ENCODE results near the gene NOL4L. TPM values are rescaled to one million over a fixed set of nuclear protein-coding genes. Genes with fewer than 3 reads are reported as not detected.

NOL4L gene
- total RNA-seq, 2 donors from 2014 or later = 9.9 to 28.5 TPM

GRCh38 chr20:32440758-32441078 is 144.4 kb downstream of the NOL4L start:
- peak overlapping the region; percentile 75 for H3K27ac Mint-ChIP-seq
- H3K4me3 Mint-ChIP-seq = no peak overlapping the region
- peaks cover 27% of the 10 kb centered on the region for H3K4me1 Mint-ChIP-seq
- no peak for ATAC-seq (replicated peaks)
- H3K27me3 Mint-ChIP-seq = no peaks in the 10 kb centered on the region
- no peaks in the 10 kb centered on the region for H3K9me3 Mint-ChIP-seq
- H3K36me3 Mint-ChIP-seq (ENCODE audit: low read depth) = peaks cover 98% of the 10 kb centered on the region

DNA sequence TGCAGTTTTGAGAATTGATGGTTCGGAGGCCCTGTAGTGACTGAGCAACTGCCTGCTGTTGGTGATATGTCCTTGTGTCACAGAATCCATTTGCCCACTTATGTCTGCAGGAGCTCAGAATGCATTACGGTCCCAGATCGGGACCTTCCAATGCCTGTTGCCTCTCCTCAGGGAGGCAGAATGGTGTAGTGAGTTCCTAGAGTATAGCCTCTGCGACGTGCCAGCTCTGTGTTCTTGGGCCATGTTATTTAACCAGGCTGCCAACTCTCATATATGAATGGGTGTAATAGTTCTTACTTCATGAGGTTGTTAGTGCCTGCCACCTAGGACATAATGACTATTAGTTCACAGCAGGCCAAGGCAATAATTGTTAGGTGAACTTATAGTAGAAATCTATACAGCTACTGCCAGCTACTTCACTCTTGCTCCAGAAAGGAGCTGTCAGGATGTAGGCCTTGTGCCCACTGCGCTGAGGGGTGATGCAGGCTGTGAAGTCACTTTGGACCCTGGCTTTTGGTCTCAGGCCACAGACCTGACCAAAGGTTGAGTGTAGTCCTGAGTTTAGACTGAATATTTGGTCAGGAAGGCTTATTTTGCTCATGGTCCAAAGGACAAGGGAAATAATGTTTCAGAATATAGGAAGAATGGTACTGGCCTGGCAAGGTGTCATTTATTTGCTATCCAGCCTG is 144.9 kb downstream of the NOL4L start:
- no peak for ATAC-seq (replicated peaks)
- no peak overlapping the region for H3K4me3 Mint-ChIP-seq
- no peaks in the 10 kb centered on the region for H3K27me3 Mint-ChIP-seq
- H3K36me3 Mint-ChIP-seq (ENCODE audit: low read depth) = peaks cover 98% of the 10 kb centered on the region
- peaks cover 22% of the 10 kb centered on the region for H3K4me1 Mint-ChIP-seq
- no peaks in the 10 kb centered on the region for H3K9me3 Mint-ChIP-seq
- H3K27ac Mint-ChIP-seq = peak overlapping the region; percentile 75

GRCh38 chr20:32439132-32439829 is 145.9 kb downstream of the NOL4L start:
- peaks cover 98% of the 10 kb centered on the region for H3K36me3 Mint-ChIP-seq (ENCODE audit: low read depth)
- no peaks in the 10 kb centered on the region for H3K27me3 Mint-ChIP-seq
- peaks cover 20% of the 10 kb centered on the region for H3K4me1 Mint-ChIP-seq
- H3K4me3 Mint-ChIP-seq = peak overlapping the region; percentile 21
- peak; percentile 85 for ATAC-seq (replicated peaks)
- no peaks in the 10 kb centered on the region for H3K9me3 Mint-ChIP-seq
- H3K27ac Mint-ChIP-seq = peak overlapping the region; percentile 83

GRCh38 chr20:32438331-32438858 is 146.7 kb downstream of the NOL4L start:
- Mint-ChIP-seq H3K36me3 (ENCODE audit: low read depth) (peaks cover 98% of the 10 kb centered on the region), H3K27ac (peak overlapping the region; percentile 83)

DNA sequence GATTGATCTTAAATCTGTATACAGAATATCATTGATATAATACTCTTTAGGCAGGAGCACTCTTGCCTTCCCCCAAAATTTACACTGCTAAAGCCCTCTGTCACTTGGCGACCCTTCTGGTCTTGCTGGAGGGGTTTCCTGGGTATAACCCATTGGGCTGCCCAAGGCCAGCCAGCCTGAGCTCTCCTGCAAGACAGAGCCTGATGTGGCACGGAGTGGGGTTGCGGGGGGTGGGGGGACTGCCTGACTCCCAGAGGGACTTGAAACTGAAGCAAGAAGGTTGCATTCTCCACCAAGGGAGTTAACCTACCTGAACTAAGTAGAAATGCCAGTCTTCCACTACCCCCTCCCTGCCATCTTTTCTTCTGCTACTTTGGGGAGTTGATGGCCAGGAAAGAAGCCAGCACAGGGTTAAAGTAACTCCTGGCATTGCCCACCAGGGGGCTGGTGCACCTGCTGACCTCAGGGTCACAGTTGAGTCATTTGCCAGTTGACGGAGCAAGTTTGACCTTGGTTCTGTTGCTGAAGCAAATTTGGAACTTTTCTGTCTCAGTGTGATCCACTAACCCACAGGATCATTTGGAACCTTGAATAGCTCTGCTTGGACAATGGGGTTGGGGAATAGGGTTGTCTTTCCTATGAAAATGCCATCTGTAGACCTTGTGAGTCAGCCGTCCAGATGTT is 147.6 kb downstream of the NOL4L start:
- Mint-ChIP-seq H3K27ac (no peak overlapping the region), H3K36me3 (ENCODE audit: low read depth) (peaks cover 98% of the 10 kb centered on the region), H3K4me3 (no peak overlapping the region), H3K27me3 (no peaks in the 10 kb centered on the region), H3K9me3 (no peaks in the 10 kb centered on the region), H3K4me1 (peaks cover 14% of the 10 kb centered on the region)
- no peak for ATAC-seq (replicated peaks)

More at GRCh38 chr20:32438331-32438858, 146.7 kb downstream of the NOL4L start:
- no peak for ATAC-seq (replicated peaks)
- Mint-ChIP-seq H3K9me3 (no peaks in the 10 kb centered on the region), H3K4me3 (peak overlapping the region; percentile 21), H3K4me1 (peaks cover 14% of the 10 kb centered on the region), H3K27me3 (no peaks in the 10 kb centered on the region)

DNA sequence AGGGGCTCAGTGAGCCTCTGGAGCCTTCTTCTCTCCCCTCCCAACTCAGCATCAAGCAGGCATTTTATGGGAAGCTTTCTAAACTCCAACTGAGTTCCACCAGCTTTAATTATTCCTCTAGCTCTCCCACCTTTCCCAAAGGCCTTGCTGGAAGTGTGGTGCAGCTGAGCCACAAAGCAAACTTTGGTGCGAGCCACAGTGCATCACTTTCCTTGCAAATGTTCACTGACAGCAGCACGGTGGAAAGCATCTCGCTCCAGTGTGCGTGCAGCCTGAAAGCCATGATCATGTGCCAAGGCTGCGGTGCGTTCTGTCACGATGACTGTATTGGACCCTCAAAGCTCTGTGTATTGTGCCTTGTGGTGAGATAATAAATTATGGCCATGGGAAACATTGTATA is 148.2 kb downstream of the NOL4L start:
- Mint-ChIP-seq H3K4me3 (no peak overlapping the region), H3K4me1 (peaks cover 14% of the 10 kb centered on the region), H3K27ac (no peak overlapping the region), H3K36me3 (ENCODE audit: low read depth) (peaks cover 100% of the 10 kb centered on the region), H3K27me3 (no peaks in the 10 kb centered on the region), H3K9me3 (no peaks in the 10 kb centered on the region)
- ATAC-seq (replicated peaks) = no peak

DNA sequence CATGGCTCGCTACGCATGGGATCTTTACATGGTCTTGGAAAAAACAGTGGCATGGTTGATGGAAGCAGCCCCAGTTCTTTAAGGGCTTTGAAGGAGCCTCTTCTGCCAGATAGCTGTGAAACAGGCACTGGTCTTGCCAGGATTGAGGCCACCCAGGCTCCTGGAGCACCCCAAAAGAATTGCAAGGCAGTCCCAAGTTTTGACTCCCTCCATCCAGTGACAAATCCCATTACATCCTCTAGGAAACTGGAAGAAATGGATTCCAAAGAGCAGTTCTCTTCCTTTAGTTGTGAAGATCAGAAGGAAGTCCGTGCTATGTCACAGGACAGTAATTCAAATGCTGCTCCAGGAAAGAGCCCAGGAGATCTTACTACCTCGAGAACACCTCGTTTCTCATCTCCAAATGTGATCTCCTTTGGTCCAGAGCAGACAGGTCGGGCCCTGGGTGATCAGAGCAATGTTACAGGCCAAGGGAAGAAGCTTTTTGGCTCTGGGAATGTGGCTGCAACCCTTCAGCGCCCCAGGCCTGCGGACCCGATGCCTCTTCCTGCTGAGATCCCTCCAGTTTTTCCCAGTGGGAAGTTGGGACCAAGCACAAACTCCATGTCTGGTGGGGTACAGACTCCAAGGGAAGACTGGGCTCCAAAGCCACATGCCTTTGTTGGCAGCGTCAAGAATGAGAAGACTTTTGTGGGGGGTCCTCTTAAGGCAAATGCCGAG is 148.8 kb downstream of the NOL4L start:
- Mint-ChIP-seq H3K4me1 (peaks cover 14% of the 10 kb centered on the region), H3K36me3 (ENCODE audit: low read depth) (peaks cover 100% of the 10 kb centered on the region), H3K9me3 (no peaks in the 10 kb centered on the region), H3K27ac (no peak overlapping the region), H3K4me3 (no peak overlapping the region), H3K27me3 (no peaks in the 10 kb centered on the region)
- no peak for ATAC-seq (replicated peaks)

DNA sequence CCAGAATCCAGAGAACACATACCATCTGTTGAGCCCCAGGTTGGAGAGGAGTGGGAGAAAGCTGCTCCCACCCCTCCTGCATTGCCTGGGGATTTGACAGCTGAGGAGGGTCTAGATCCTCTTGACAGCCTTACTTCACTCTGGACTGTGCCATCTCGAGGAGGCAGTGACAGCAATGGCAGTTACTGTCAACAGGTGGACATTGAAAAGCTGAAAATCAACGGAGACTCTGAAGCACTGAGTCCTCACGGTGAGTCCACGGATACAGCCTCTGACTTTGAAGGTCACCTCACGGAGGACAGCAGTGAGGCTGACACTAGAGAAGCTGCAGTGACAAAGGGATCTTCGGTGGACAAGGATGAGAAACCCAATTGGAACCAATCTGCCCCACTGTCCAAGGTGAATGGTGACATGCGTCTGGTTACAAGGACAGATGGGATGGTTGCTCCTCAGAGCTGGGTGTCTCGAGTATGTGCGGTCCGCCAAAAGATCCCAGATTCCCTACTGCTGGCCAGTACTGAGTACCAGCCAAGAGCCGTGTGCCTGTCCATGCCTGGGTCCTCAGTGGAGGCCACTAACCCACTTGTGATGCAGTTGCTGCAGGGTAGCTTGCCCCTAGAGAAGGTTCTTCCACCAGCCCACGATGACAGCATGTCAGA is 149.6 kb downstream of the NOL4L start:
- Mint-ChIP-seq H3K27me3 (no peaks in the 10 kb centered on the region), H3K27ac (no peak overlapping the region), H3K4me1 (peaks cover 11% of the 10 kb centered on the region), H3K4me3 (no peak overlapping the region), H3K9me3 (no peaks in the 10 kb centered on the region), H3K36me3 (ENCODE audit: low read depth) (peaks cover 100% of the 10 kb centered on the region)
- no peak for ATAC-seq (replicated peaks)

DNA sequence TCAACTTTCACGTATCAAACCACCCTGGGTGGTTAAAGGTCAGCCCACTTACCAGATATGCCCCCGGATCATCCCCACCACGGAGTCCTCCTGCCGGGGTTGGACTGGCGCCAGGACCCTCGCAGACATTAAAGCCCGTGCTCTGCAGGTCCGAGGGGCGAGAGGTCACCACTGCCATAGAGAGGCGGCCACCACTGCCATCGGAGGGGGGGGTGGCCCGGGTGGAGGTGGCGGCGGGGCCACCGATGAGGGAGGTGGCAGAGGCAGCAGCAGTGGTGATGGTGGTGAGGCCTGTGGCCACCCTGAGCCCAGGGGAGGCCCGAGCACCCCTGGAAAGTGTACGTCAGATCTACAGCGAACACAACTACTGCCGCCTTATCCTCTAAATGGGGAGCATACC is 150.7 kb downstream of the NOL4L start:
- peaks cover 10% of the 10 kb centered on the region for H3K4me1 Mint-ChIP-seq
- peaks cover 100% of the 10 kb centered on the region for H3K36me3 Mint-ChIP-seq (ENCODE audit: low read depth)
- H3K9me3 Mint-ChIP-seq = no peaks in the 10 kb centered on the region
- no peak for ATAC-seq (replicated peaks)
- no peaks in the 10 kb centered on the region for H3K27me3 Mint-ChIP-seq
- no peak overlapping the region for H3K27ac Mint-ChIP-seq
- no peak overlapping the region for H3K4me3 Mint-ChIP-seq

DNA sequence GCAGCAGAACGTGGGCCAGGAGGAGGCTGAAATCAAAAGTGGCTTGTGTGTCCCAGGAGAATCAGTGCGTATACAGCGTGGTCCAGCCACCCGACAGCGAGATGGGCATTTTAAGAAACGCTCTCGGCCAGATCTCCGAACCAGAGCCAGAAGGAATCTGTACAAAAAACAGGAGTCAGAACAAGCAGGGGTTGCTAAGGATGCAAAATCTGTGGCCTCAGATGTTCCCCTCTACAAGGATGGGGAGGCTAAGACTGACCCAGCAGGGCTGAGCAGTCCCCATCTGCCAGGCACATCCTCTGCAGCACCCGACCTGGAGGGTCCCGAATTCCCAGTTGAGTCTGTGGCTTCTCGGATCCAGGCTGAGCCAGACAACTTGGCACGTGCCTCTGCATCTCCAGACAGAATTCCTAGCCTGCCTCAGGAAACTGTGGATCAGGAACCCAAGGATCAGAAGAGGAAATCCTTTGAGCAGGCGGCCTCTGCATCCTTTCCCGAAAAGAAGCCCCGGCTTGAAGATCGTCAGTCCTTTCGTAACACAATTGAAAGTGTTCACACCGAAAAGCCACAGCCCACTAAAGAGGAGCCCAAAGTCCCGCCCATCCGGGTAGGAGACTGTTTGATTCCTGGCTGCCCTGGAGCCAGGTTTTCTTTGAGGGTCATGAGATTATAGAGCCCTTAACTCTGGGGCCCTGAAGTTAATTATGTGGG is 151.7 kb downstream of the NOL4L start:
- H3K9me3 Mint-ChIP-seq = no peaks in the 10 kb centered on the region
- no peak overlapping the region for H3K27ac Mint-ChIP-seq
- H3K27me3 Mint-ChIP-seq = no peaks in the 10 kb centered on the region
- no peak overlapping the region for H3K4me3 Mint-ChIP-seq
- H3K4me1 Mint-ChIP-seq = peaks cover 3% of the 10 kb centered on the region
- ATAC-seq (replicated peaks) = no peak
- peaks cover 100% of the 10 kb centered on the region for H3K36me3 Mint-ChIP-seq (ENCODE audit: low read depth)

GRCh38 chr20:32432277-32432676 is 152.9 kb downstream of the NOL4L start:
- Mint-ChIP-seq H3K27ac (no peak overlapping the region), H3K9me3 (no peaks in the 10 kb centered on the region), H3K4me3 (no peak overlapping the region), H3K27me3 (no peaks in the 10 kb centered on the region), H3K36me3 (ENCODE audit: low read depth) (peaks cover 100% of the 10 kb centered on the region), H3K4me1 (peaks cover 4% of the 10 kb centered on the region)
- ATAC-seq (replicated peaks) = no peak

- Mint-ChIP-seq H3K27ac (no peak overlapping the region), H3K4me1 (peaks cover 7% of the 10 kb centered on the region), H3K9me3 (no peaks in the 10 kb centered on the region), H3K4me3 (no peak overlapping the region), H3K27me3 (no peaks in the 10 kb centered on the region), H3K36me3 (ENCODE audit: low read depth) (peaks cover 100% of the 10 kb centered on the region)
- ATAC-seq (replicated peaks) = no peak
Measured at GRCh38 chr20:32431457-32431856, 153.7 kb downstream of the NOL4L start.

GRCh38 chr20:32429745-32430360 is 155.3 kb downstream of the NOL4L start:
- H3K36me3 Mint-ChIP-seq (ENCODE audit: low read depth) = peaks cover 100% of the 10 kb centered on the region
- no peak overlapping the region for H3K27ac Mint-ChIP-seq
- H3K4me1 Mint-ChIP-seq = peaks cover 7% of the 10 kb centered on the region
- ATAC-seq (replicated peaks) = no peak
- no peaks in the 10 kb centered on the region for H3K27me3 Mint-ChIP-seq
- no peaks in the 10 kb centered on the region for H3K9me3 Mint-ChIP-seq
- no peak overlapping the region for H3K4me3 Mint-ChIP-seq

All from activated T-helper 17 cell treated with anti-CD3 and anti-CD28 coated beads, Interleukin-2, amount 50 U/mL, for 72 hours (primary cell).